DND-41 (cell line): ENCODE measurements around the gene CFAP20.

ENCODE experiments used
- ATAC-seq: fragments of 200-7000 bp; cut with Tn5 transposase; 3 replicates; pipeline ENCODE4 v1.9.1; 2021; ENCODE audit warnings: low read depth; ENCODE audit not compliant: insufficient read depth
- DNase-seq: peaks from one replicate; pipeline ENCODE4 v3.0.0-alpha.2; 2020
- H2AFZ ChIP-seq: 2 replicates; pipeline ENCODE4 v1.6.0; 2012; ENCODE audit warnings: low read depth, low read length
- H3K27ac ChIP-seq: 2 replicates; pipeline ENCODE4 v1.5.1; 2012; ENCODE audit warnings: low read length, inconsistent platforms
- H3K27me3 ChIP-seq: fragments of 200-600 bp; sonication (generic); 2 replicates; pipeline ENCODE4 v1.6.0; 2012; ENCODE audit warnings: low read length, mild to moderate bottlenecking, inconsistent platforms; ENCODE audit not compliant: insufficient read depth, poor library complexity
- H3K36me3 ChIP-seq: 2 replicates; pipeline ENCODE4 v1.5.1; 2012; ENCODE audit warnings: low read length, inconsistent platforms; ENCODE audit not compliant: insufficient read depth
- H3K4me1 ChIP-seq: 2 replicates; pipeline ENCODE4 v1.5.1; 2012; ENCODE audit warnings: mild to moderate bottlenecking, low read length; ENCODE audit not compliant: insufficient read depth
- H3K4me2 ChIP-seq: 2 replicates; pipeline ENCODE4 v1.6.0; 2012; ENCODE audit warnings: mild to moderate bottlenecking, moderate library complexity, low read length, inconsistent platforms; ENCODE audit not compliant: insufficient read depth
- H3K4me3 ChIP-seq, 2 experiments: fragments of 200-600 bp in 1 of 2; shearing (Covaris generic) in 1 of 2; 2 replicates each; pipeline ENCODE4 v1.5.1; 2012 to 2016; ENCODE audit warnings: inconsistent platforms in 2 of 2, low read length in 2 of 2, mild to moderate bottlenecking in 2 of 2, low read depth in 1 of 2, moderate library complexity in 1 of 2
- H3K79me2 ChIP-seq: 2 replicates; pipeline ENCODE4 v1.6.0; 2012; ENCODE audit warnings: low read length, inconsistent platforms; ENCODE audit not compliant: insufficient read depth
- H3K9ac ChIP-seq: 2 replicates; pipeline ENCODE4 v1.6.0; 2012; ENCODE audit warnings: low read depth, mild to moderate bottlenecking, inconsistent platforms, low read length, moderate library complexity
- H3K9me3 ChIP-seq: 2 replicates; pipeline ENCODE4 v1.5.1; 2012; ENCODE audit warnings: low read length, moderate library complexity, mild to moderate bottlenecking, inconsistent platforms; ENCODE audit not compliant: insufficient read depth, severe bottlenecking
- H4K20me1 ChIP-seq: 2 replicates; pipeline ENCODE4 v1.6.0; 2012; ENCODE audit warnings: low read length; ENCODE audit not compliant: insufficient read depth
- CTCF ChIP-seq: IDR thresholded peaks from 2 replicates; pipeline ENCODE4 v1.5.1; 2012; ENCODE audit warnings: borderline replicate concordance, low read length, moderate library complexity, mild to moderate bottlenecking; ENCODE audit not compliant: poor library complexity, severe bottlenecking; ENCODE audit errors: extremely low read depth
- EZH2 ChIP-seq: IDR thresholded peaks from 3 replicates; pipeline ENCODE4 v1.6.1; 2012; ENCODE audit warnings: borderline replicate concordance, low read depth, mild to moderate bottlenecking, moderate library complexity, low read length, inconsistent platforms; ENCODE audit not compliant: severe bottlenecking

The CFAP20 gene

GRCh38 chr16:58088091-58088490 lies 41.1 kb downstream of the CFAP20 start:
- no peak for TF ChIP-seq CTCF
- no peak for TF ChIP-seq EZH2
- Histone ChIP-seq H3K4me2 (no peak overlapping the region), H3K27me3 (no peaks in the 10 kb centered on the region)

GRCh38 chr16:58087209-58087913 lies 41.8 kb downstream of the CFAP20 start:
- ATAC-seq (no peak), DNase-seq (no peak)
- H4K20me1 ChIP-seq = no peaks in the 10 kb centered on the region
- no peaks in the 10 kb centered on the region for H3K27me3 ChIP-seq
- no peak overlapping the region for H3K4me2 ChIP-seq
- H3K27ac ChIP-seq = no peak overlapping the region
- H2AFZ ChIP-seq = no peak overlapping the region
- H3K4me1 ChIP-seq = no peaks in the 10 kb centered on the region
- no peaks in the 10 kb centered on the region for H3K36me3 ChIP-seq
- no peak overlapping the region for H3K9ac ChIP-seq
- H3K79me2 ChIP-seq = no peaks in the 10 kb centered on the region
- H3K4me3 ChIP-seq = no peak overlapping the region
- no peaks in the 10 kb centered on the region for H3K9me3 ChIP-seq
- TF ChIP-seq CTCF = no peak
- no peak for TF ChIP-seq EZH2

More at GRCh38 chr16:58088091-58088490, 41.1 kb downstream of the CFAP20 start:
- H2AFZ ChIP-seq = no peak overlapping the region
- no peak overlapping the region for H3K27ac ChIP-seq
- no peaks in the 10 kb centered on the region for H3K79me2 ChIP-seq
- ATAC-seq (no peak), DNase-seq (no peak)
- H3K36me3 ChIP-seq = no peaks in the 10 kb centered on the region
- no peak overlapping the region for H3K9ac ChIP-seq
- H3K4me3 ChIP-seq = no peak overlapping the region
- no peaks in the 10 kb centered on the region for H4K20me1 ChIP-seq
- H3K9me3 ChIP-seq = no peaks in the 10 kb centered on the region
- H3K4me1 ChIP-seq = no peaks in the 10 kb centered on the region

GRCh38 chr16:58086381-58087208 lies 42.6 kb downstream of the CFAP20 start:
- ATAC-seq (no peak), DNase-seq (no peak)
- Histone ChIP-seq H2AFZ (no peak overlapping the region), H4K20me1 (no peaks in the 10 kb centered on the region), H3K4me3 (no peak overlapping the region), H3K27me3 (no peaks in the 10 kb centered on the region), H3K9me3 (no peaks in the 10 kb centered on the region), H3K27ac (no peak overlapping the region), H3K79me2 (no peaks in the 10 kb centered on the region), H3K4me2 (no peak overlapping the region), H3K36me3 (no peaks in the 10 kb centered on the region), H3K9ac (no peak overlapping the region), H3K4me1 (no peaks in the 10 kb centered on the region)
- TF ChIP-seq CTCF = no peak
- TF ChIP-seq EZH2 = no peak
